H9 (cell line): ENCODE data around the gene COL3A1. TPM values are rescaled to one million over a fixed set of nuclear protein-coding genes. Genes with fewer than 3 reads are reported as not detected.

ENCODE experiments used
- DNase-seq: peaks from one replicate; pipeline ENCODE4 v3.0.0-alpha.2; 2017
- H2AFZ ChIP-seq: one replicate; pipeline ENCODE4 v1.6.1; 2013; ENCODE audit warnings: mild to moderate bottlenecking, low read length, control low read depth, moderate library complexity
- H2AK5ac ChIP-seq: 2 replicates; pipeline ENCODE4 v1.6.1; 2013; ENCODE audit warnings: low read length, control low read depth, mixed read lengths; ENCODE audit not compliant: insufficient read length
- H2BK120ac ChIP-seq: one replicate; pipeline ENCODE4 v1.6.1; 2013; ENCODE audit warnings: low read depth, mild to moderate bottlenecking, low read length, control low read depth, inconsistent platforms; ENCODE audit not compliant: poor library complexity, severe bottlenecking
- H2BK12ac ChIP-seq: 2 replicates; pipeline ENCODE4 v1.6.1; 2013; ENCODE audit warnings: low read length, control low read depth, mixed read lengths, low read depth; ENCODE audit not compliant: insufficient read length
- H2BK15ac ChIP-seq: 2 replicates; pipeline ENCODE4 v1.6.1; 2013; ENCODE audit warnings: low read depth, low read length, control low read depth
- H2BK20ac ChIP-seq: one replicate; pipeline ENCODE4 v1.6.1; 2013; ENCODE audit warnings: low read depth, mild to moderate bottlenecking, low read length, control low read depth, inconsistent platforms; ENCODE audit not compliant: poor library complexity, severe bottlenecking
- H2BK5ac ChIP-seq: 2 replicates; pipeline ENCODE4 v1.6.1; 2013; ENCODE audit warnings: low read length, control low read depth, mixed read lengths; ENCODE audit not compliant: insufficient read length
- H3K14ac ChIP-seq: 2 replicates; pipeline ENCODE4 v1.6.1; 2013; ENCODE audit warnings: low read length, control low read depth; ENCODE audit not compliant: insufficient read depth
- H3K18ac ChIP-seq: 2 replicates; pipeline ENCODE4 v1.6.1; 2013; ENCODE audit warnings: low read depth, mild to moderate bottlenecking, mixed read lengths, low read length, control low read depth; ENCODE audit not compliant: insufficient read length
- H3K23ac ChIP-seq: 2 replicates; pipeline ENCODE4 v1.6.1; 2013; ENCODE audit warnings: low read length, control low read depth, mixed read lengths, low read depth; ENCODE audit not compliant: insufficient read length
- H3K23me2 ChIP-seq: 2 replicates; pipeline ENCODE4 v1.6.1; 2013; ENCODE audit warnings: low read depth, mild to moderate bottlenecking, mixed read lengths, low read length, control low read depth; ENCODE audit not compliant: insufficient read length, poor library complexity, severe bottlenecking
- H3K27ac ChIP-seq: 2 replicates; pipeline ENCODE4 v1.5.1; 2013; ENCODE audit warnings: low read length, control low read depth, mixed read lengths, low read depth; ENCODE audit not compliant: insufficient read length
- H3K27me3 ChIP-seq: 2 replicates; pipeline ENCODE4 v1.6.1; 2013; ENCODE audit warnings: low read length, control low read depth, inconsistent platforms; ENCODE audit not compliant: insufficient read depth
- H3K4ac ChIP-seq: 2 replicates; pipeline ENCODE4 v1.6.1; 2013; ENCODE audit warnings: low read depth, mild to moderate bottlenecking, control low read depth, inconsistent platforms, low read length, moderate library complexity
- H3K4me1 ChIP-seq: 2 replicates; pipeline ENCODE4 v1.6.1; 2013; ENCODE audit warnings: low read length, control low read depth, inconsistent platforms; ENCODE audit not compliant: insufficient read depth
- H3K4me2 ChIP-seq: 2 replicates; pipeline ENCODE4 v1.6.1; 2013; ENCODE audit warnings: low read length, control low read depth, mixed read lengths; ENCODE audit not compliant: insufficient read length, insufficient read depth
- H3K56ac ChIP-seq: 2 replicates; pipeline ENCODE4 v1.6.1; 2013; ENCODE audit warnings: low read depth, mild to moderate bottlenecking, mixed read lengths, low read length, control low read depth; ENCODE audit not compliant: insufficient read length
- H3K79me1 ChIP-seq: 2 replicates; pipeline ENCODE4 v1.6.1; 2013; ENCODE audit warnings: low read depth, mild to moderate bottlenecking, moderate library complexity, low read length, control low read depth, inconsistent platforms; ENCODE audit not compliant: insufficient read depth, poor library complexity, severe bottlenecking
- H3K79me2 ChIP-seq: 2 replicates; pipeline ENCODE4 v1.6.1; 2013; ENCODE audit warnings: low read length, control low read depth, inconsistent platforms; ENCODE audit not compliant: insufficient read depth
- H3K9ac ChIP-seq: 2 replicates; pipeline ENCODE4 v1.6.1; 2013; ENCODE audit warnings: low read length, control low read depth, mixed read lengths; ENCODE audit not compliant: insufficient read length; ENCODE audit errors: extremely low read depth
- H3K9me3 ChIP-seq: one replicate; pipeline ENCODE4 v1.6.1; 2013; ENCODE audit warnings: low read depth, low read length, inconsistent platforms; ENCODE audit not compliant: control insufficient read depth
- H3T11ph ChIP-seq: one replicate; pipeline ENCODE4 v1.6.1; 2013; ENCODE audit warnings: mild to moderate bottlenecking, low read length, control low read depth, inconsistent platforms
- H4K20me1 ChIP-seq: one replicate; pipeline ENCODE4 v1.6.1; 2013; ENCODE audit not compliant: control insufficient read depth, insufficient read length, insufficient read depth
- H4K5ac ChIP-seq: 2 replicates; pipeline ENCODE4 v1.6.1; 2013; ENCODE audit warnings: low read depth, mild to moderate bottlenecking, mixed read lengths, low read length, control low read depth; ENCODE audit not compliant: insufficient read length
- H4K8ac ChIP-seq: replicated peaks from 2 replicates; pipeline ENCODE4 v1.6.1; 2013; ENCODE audit warnings: low read length, control low read depth, mixed read lengths, low read depth; ENCODE audit not compliant: insufficient read length
- H4K91ac ChIP-seq: 2 replicates; pipeline ENCODE4 v1.6.1; 2013; ENCODE audit warnings: low read depth, mild to moderate bottlenecking, moderate library complexity, mixed read lengths, low read length, control low read depth; ENCODE audit not compliant: insufficient read length
- H3K27ac Mint-ChIP-seq, 3 experiments: 2 replicates in 2 of 3; 3 replicates in 1 of 3; pipeline ENCODE4 v1.8.0; 2020 to 2021; ENCODE audit warnings: mixed read lengths in 3 of 3, mild to moderate bottlenecking in 1 of 3, moderate library complexity in 1 of 3
- H3K27me3 Mint-ChIP-seq: 2 replicates; pipeline ENCODE4 v1.8.0; 2021; ENCODE audit warnings: low read depth, mild to moderate bottlenecking, moderate library complexity, mixed read lengths
- H3K36me3 Mint-ChIP-seq, 3 experiments: 2 replicates in 2 of 3; 3 replicates in 1 of 3; pipeline ENCODE4 v1.8.0; 2020 to 2021; ENCODE audit warnings: low read depth in 3 of 3, mixed read lengths in 3 of 3; ENCODE audit not compliant: insufficient read depth in 1 of 3
- H3K4me1 Mint-ChIP-seq, 2 experiments: 2 replicates each; pipeline ENCODE4 v1.8.0; 2020; ENCODE audit warnings: mixed read lengths in 2 of 2
- H3K4me3 Mint-ChIP-seq, 2 experiments: 2 replicates in 1 of 2; 3 replicates in 1 of 2; pipeline ENCODE4 v1.8.0; 2020 to 2021; ENCODE audit warnings: mild to moderate bottlenecking in 2 of 2, mixed read lengths in 2 of 2, moderate library complexity in 1 of 2
- H3K9me3 Mint-ChIP-seq, 2 experiments: 2 replicates in 1 of 2; 3 replicates in 1 of 2; pipeline ENCODE4 v1.8.0; 2020; ENCODE audit warnings: mild to moderate bottlenecking in 2 of 2, mixed read lengths in 2 of 2, moderate library complexity in 1 of 2
- WGBS: extraction: QIAGEN DNeasy Blood & Tissue Kit; methylation state at CpG from one replicate; pipeline ENCODE4 v1.1.7; 2013; ENCODE audit warnings: missing lambda C conversion rate, low lambda C conversion rate, mixed read lengths; ENCODE audit not compliant: insufficient read length; ENCODE audit errors: extremely low coverage; 5-methylcytosine and 5-hydroxymethylcytosine counted together
- total RNA-seq: library from RNA; stranded (reverse); gene quantifications from 2 replicates; pipeline ENCODE4 v1.2.1, GENCODE V29; 2021
- TF ChIP-seq, protein P1 (sequence below): fragments of 200-600 bp; sonication (generic); conservative IDR thresholded peaks from 3 replicates; pipeline ENCODE4 v1.8.0; 2021; ENCODE audit warnings: antibody characterized with exemption, mild to moderate bottlenecking

COL3A1 gene
- total RNA-seq, 1 experiment from 2014 or later, result not detected

DNA sequence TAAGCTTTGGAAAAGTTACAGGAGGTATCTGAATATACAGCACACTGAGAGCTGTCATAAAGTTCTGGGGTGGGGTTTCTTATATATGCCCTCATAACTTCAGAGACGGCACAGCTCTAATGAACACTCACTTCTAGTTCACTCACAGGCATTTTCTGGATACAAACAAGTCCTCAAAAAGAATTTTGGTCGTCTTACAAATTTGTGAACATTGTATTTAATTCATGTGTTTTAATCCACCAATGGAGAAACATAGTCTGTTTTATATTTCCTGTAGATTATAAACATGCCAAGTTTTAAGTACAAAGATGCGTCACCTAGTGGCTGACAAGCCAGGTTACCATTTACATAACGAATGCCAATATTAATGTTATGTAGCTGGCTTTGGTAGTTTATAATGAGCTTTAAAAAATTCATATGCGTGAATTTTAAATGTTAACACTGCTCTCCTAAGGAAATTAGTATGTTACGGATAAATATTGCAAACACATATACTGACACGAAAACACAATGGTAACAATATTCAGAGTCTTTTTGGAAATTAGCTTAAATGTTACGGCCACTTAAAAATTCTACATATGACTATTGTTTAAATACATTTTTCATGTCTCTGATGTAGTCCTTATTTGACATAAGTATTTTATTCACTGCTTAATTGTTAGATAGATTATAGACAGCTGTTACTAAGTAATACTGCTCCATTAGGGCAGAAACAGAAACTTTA lies 2.5 kb downstream of the COL3A1 start:
- no peaks in the 10 kb centered on the region for H3K79me2 ChIP-seq
- no peak overlapping the region for H3K4me3 Mint-ChIP-seq
- H3K9me3 Mint-ChIP-seq, result no peaks in the 10 kb centered on the region

More for the DNA sequence above, 2.5 kb downstream of the COL3A1 start:
- Histone ChIP-seq H2BK120ac (no peak overlapping the region), H3K4me1 (no peaks in the 10 kb centered on the region; the same call in 1 of the 2 replicates), H4K8ac (no peak overlapping the region), H3K14ac (no peak overlapping the region), H3K23me2 (no peaks in the 10 kb centered on the region), H3K18ac (no peak overlapping the region), H3K23ac (no peak overlapping the region), H3K56ac (no peak overlapping the region), H4K91ac (no peak overlapping the region), H2BK20ac (no peak overlapping the region), H3K4ac (no peak overlapping the region), H3K27ac (no peak overlapping the region), H4K20me1 (no peaks in the 10 kb centered on the region), H2BK15ac (no peak overlapping the region), H2BK5ac (no peak overlapping the region), H3K79me1 (no peaks in the 10 kb centered on the region), H3K4me2 (no peak overlapping the region), H2AK5ac (no peak overlapping the region), H3T11ph (no peak overlapping the region), H2AFZ (no peak overlapping the region), H2BK12ac (no peak overlapping the region), H4K5ac (no peak overlapping the region), H3K9me3 (no peaks in the 10 kb centered on the region), H3K9ac (no peak overlapping the region), H3K27me3 (no peaks in the 10 kb centered on the region)
- TF ChIP-seq, protein P1, sequence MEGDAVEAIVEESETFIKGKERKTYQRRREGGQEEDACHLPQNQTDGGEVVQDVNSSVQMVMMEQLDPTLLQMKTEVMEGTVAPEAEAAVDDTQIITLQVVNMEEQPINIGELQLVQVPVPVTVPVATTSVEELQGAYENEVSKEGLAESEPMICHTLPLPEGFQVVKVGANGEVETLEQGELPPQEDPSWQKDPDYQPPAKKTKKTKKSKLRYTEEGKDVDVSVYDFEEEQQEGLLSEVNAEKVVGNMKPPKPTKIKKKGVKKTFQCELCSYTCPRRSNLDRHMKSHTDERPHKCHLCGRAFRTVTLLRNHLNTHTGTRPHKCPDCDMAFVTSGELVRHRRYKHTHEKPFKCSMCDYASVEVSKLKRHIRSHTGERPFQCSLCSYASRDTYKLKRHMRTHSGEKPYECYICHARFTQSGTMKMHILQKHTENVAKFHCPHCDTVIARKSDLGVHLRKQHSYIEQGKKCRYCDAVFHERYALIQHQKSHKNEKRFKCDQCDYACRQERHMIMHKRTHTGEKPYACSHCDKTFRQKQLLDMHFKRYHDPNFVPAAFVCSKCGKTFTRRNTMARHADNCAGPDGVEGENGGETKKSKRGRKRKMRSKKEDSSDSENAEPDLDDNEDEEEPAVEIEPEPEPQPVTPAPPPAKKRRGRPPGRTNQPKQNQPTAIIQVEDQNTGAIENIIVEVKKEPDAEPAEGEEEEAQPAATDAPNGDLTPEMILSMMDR, result no peak
- Mint-ChIP-seq H3K27me3 (no peaks in the 10 kb centered on the region), H3K27ac (no peak overlapping the region), H3K4me1 (peaks cover 4% of the 10 kb centered on the region in 2 experiments; a peak in 3 of 4 replicates), H3K36me3 (no peaks in the 10 kb centered on the region)
- DNase-seq, result no peak
- WGBS, result no CpG with 5 or more reads among the region's 8 CpGs
